Jurkat, Clone E6-1 (cell line): ENCODE results near the gene STRN3.

Experiments used
- DNase-seq: peaks from one replicate; pipeline ENCODE4 v3.0.0-alpha.2; 2011; ENCODE audit warnings: low read depth, low spot score
- H3K4me3 ChIP-seq: 2 replicates; pipeline ENCODE4 v1.5.1; 2011; ENCODE audit warnings: mild to moderate bottlenecking, low read length, control low read depth, moderate library complexity

Gene STRN3

GRCh38 chr14:31038521-31039166 lies 12.5 kb upstream of the STRN3 start:
- DNase-seq = no peak
- no peak overlapping the region for H3K4me3 ChIP-seq

GRCh38 chr14:31037709-31038221 lies 11.6 kb upstream of the STRN3 start:
- DNase-seq = no peak
- H3K4me3 ChIP-seq = no peak overlapping the region

- H3K4me3 ChIP-seq = no peak overlapping the region
- no peak for DNase-seq
These were observed 10.4 kb upstream of the STRN3 start for GRCh38 chr14:31036552-31036951.

GRCh38 chr14:31030469-31030868 lies 4.3 kb upstream of the STRN3 start:
- no peak overlapping the region for H3K4me3 ChIP-seq
- no peak for DNase-seq

GRCh38 chr14:31029016-31029970 lies 3.1 kb upstream of the STRN3 start:
- DNase-seq = no peak
- H3K4me3 ChIP-seq = no peak overlapping the region

GRCh38 chr14:31027847-31028246 lies 1.7 kb upstream of the STRN3 start:
- no peak for DNase-seq
- H3K4me3 ChIP-seq = no peak overlapping the region

- DNase-seq = peak; percentile 91
- H3K4me3 ChIP-seq = peak overlapping the region; percentile 90
These were observed 464 bp upstream of the STRN3 start for GRCh38 chr14:31026450-31027235.

GRCh38 chr14:31025367-31026076 lies 657 bp downstream of the STRN3 start, which contains the start of gene AP4S1:
Gene AP4S1 (plus strand): TSS chr14:31025649. CDS start chr14:31066197, 40,548 bp downstream.
- H3K4me3 ChIP-seq = peak within 1 kb of the TSS; percentile 90
- no peak for DNase-seq

GRCh38 chr14:31024577-31025366 lies 1.4 kb downstream of the STRN3 start:
- DNase-seq = no peak
- peak overlapping the region; percentile 90 for H3K4me3 ChIP-seq

GRCh38 chr14:31024010-31024480 lies 2.1 kb downstream of the STRN3 start:
- no peak for DNase-seq
- no peak overlapping the region; the same call in 1 of the 2 replicates for H3K4me3 ChIP-seq

GRCh38 chr14:31022386-31022785 lies 3.8 kb downstream of the STRN3 start:
- no peak overlapping the region for H3K4me3 ChIP-seq
- DNase-seq = no peak

GRCh38 chr14:31021576-31021949 lies 4.6 kb downstream of the STRN3 start:
- no peak overlapping the region for H3K4me3 ChIP-seq
- DNase-seq = no peak

- no peak for DNase-seq
These were observed 5.2 kb downstream of the STRN3 start for GRCh38 chr14:31020834-31021575.

GRCh38 chr14:31018057-31018645 lies 8.0 kb downstream of the STRN3 start:
- no peak for DNase-seq
- no peak overlapping the region for H3K4me3 ChIP-seq

More at GRCh38 chr14:31020834-31021575, 5.2 kb downstream of the STRN3 start:
- no peak overlapping the region for H3K4me3 ChIP-seq

GRCh38 chr14:31013841-31014240 lies 12.3 kb downstream of the STRN3 start:
- DNase-seq = no peak

GRCh38 chr14:31010935-31011334 lies 15.2 kb downstream of the STRN3 start:
- DNase-seq = no peak
- H3K4me3 ChIP-seq = no peak overlapping the region

More at GRCh38 chr14:31013841-31014240, 12.3 kb downstream of the STRN3 start:
- no peak overlapping the region for H3K4me3 ChIP-seq
